Omental fat pad (tissue), 4 donors: ENCODE measurements around the gene PPP2R2C. TPM values are rescaled to one million over a fixed set of nuclear protein-coding genes. Genes with fewer than 3 reads are reported as not detected.

ENCODE experiments used
- ATAC-seq: fragments of 150-250 bp; one replicate; pipeline ENCODE4 v1.9.1; 2016; ENCODE audit warnings: mild to moderate bottlenecking, moderate library complexity; ENCODE audit not compliant: low FRiP score
- DNase-seq: peaks from one replicate; pipeline ENCODE4 v3.0.0-alpha.2; 2019; ENCODE audit warnings: low spot score
- CTCF ChIP-seq, 3 donors: fragments of 450-650 bp; IDR thresholded peaks; one replicate each; pipeline ENCODE4 v1.5.1; 2016 to 2017; ENCODE audit warnings: antibody characterized with exemption in 3 of 3, mild to moderate bottlenecking in 3 of 3, moderate library complexity in 2 of 3
- total RNA-seq, 4 donors: library from RNA; depleted of rRNA; stranded (reverse); fragments of >200 nt; gene quantifications; one replicate each; pipeline ENCODE4 v1.1.0, GENCODE V29; 2016

The PPP2R2C gene
- total RNA-seq, 4 donors from 2014 or later, result 0.38 to 1.7 (median 0.68) TPM

GRCh38 chr4:6302869-6303268 lies 169.5 kb downstream of the PPP2R2C start:
- ATAC-seq, result no peak
- no peak for DNase-seq

GRCh38 chr4:6301732-6302442 lies 170.5 kb downstream of the PPP2R2C start:
- ATAC-seq (no peak), DNase-seq (no peak)
- no peak for TF ChIP-seq CTCF (IDR thresholded peaks at IDR 0.05)

More at GRCh38 chr4:6302869-6303268, 169.5 kb downstream of the PPP2R2C start:
- no peak for TF ChIP-seq CTCF (IDR thresholded peaks at IDR 0.05)

DNA sequence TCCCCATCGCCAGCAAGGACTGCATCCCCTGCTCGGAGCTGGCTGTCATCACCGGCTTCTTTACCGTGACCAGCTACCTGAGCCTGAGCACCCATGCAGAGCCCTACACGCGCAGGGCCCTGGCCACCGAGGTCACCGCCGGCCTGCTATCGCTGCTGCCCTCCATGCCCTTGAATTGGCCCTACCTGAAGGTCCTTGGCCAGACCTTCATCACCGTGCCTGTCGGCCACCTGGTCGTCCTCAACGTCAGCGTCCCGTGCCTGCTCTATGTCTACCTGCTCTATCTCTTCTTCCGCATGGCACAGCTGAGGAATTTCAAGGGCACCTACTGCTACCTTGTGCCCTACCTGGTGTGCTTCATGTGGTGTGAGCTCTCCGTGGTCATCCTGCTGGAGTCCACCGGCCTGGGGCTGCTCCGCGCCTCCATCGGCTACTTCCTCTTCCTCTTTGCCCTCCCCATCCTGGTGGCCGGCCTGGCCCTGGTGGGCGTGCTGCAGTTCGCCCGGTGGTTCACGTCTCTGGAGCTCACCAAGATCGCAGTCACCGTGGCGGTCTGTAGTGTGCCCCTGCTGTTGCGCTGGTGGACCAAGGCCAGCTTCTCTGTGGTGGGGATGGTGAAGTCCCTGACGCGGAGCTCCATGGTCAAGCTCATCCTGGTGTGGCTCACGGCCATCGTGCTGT lies 171.2 kb downstream of the PPP2R2C start:
- TF ChIP-seq CTCF (IDR thresholded peaks at IDR 0.05), result no peak
- no peak for DNase-seq
- no peak for ATAC-seq

DNA sequence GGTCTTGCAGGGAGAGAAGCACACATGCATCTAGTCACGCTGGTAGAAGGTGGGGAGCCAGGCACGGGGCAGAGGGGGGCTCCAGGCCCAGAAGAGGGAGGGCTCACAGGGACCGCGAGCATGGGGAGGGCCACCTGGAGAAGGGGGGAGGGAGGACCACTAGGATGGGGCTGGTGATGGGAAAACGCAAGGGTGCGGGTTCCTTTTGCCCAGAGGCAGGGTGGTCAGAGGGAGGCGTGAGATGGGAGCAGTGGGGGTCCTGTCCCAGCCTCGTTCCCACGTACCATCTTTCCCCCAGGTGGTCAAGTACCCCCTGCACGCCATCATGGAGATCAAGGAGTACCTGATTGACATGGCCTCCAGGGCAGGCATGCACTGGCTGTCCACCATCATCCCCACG lies 172.1 kb downstream of the PPP2R2C start:
- ATAC-seq (no peak), DNase-seq (no peak)
- TF ChIP-seq CTCF (IDR thresholded peaks at IDR 0.05), result no peak

GRCh38 chr4:6299875-6300274 lies 172.5 kb downstream of the PPP2R2C start:
- no peak for TF ChIP-seq CTCF (IDR thresholded peaks at IDR 0.05)
- no peak for ATAC-seq

DNA sequence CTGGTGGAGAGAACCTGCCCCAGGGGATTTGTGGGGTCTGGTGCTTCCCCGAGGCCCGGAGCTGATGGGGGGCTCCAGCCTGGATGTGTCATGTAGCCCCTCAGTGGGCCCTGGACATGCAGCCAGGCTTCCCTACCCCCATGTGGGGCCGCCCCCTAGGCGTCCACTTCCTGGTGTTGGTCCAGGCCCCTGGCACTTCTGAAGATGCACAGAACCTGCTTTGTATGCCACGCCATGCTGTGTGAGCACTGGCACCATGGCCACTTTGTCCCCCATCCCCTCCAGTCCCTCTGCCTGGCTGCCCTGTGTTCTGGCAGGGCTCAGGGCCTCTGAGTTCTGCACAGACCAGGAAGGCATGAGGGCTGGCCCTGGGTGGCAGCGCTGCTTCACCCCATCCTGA lies 173.6 kb downstream of the PPP2R2C start:
- ATAC-seq (no peak), DNase-seq (no peak)
- TF ChIP-seq CTCF (IDR thresholded peaks at IDR 0.05), result no peak

More at GRCh38 chr4:6299875-6300274, 172.5 kb downstream of the PPP2R2C start:
- DNase-seq, result no peak

DNA sequence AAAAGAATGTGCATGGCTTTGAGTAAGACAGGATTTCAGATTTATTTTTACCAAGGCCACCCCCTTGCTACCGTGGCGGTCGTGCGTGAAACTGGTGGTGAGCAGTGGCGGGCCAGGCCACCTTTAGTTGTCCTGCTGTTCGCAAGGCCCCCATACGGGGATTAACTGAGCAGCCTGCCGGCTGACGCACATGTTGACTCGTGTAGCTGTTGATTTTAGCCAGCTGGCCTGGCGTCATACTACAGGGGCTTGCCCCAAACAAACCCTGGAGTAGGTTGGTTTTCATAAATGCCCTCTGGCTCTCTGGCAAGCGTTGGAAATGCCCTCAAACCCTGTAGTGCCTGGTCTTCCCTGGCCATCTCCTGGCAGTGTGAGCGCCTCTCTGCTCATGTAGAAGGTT lies 174.4 kb downstream of the PPP2R2C start:
- no peak for TF ChIP-seq CTCF (IDR thresholded peaks at IDR 0.05)
- no peak for DNase-seq
- ATAC-seq, result no peak
